Spleen (tissue), 11 donors: ENCODE measurements around the gene NLK. TPM values are rescaled to one million over a fixed set of nuclear protein-coding genes. Genes with fewer than 3 reads are reported as not detected.
"Not testable (repeated sequence)": the region's sequence is repeated elsewhere in the genome, so short reads cannot be mapped to it uniquely, and the experiment has no call there.

ENCODE experiments used
- DNase-seq: peaks from one replicate; pipeline ENCODE4 v3.0.0-alpha.2; 2020
- H3K27ac ChIP-seq, 8 donors: fragments of 200-600 bp; sonication (generic) in 7 of 8; 1 replicate in 4 of 8; 2 replicates in 4 of 8; pipeline versions ENCODE4 v1.5.0 to v1.8.0; 2016 to 2021; ENCODE audit warnings: inconsistent platforms in 4 of 8, mild to moderate bottlenecking in 4 of 8, moderate library complexity in 1 of 8
- H3K27me3 ChIP-seq, 7 donors: fragments of 200-600 bp; sonication (generic) in 6 of 7; replicated peaks in 1 of 7; 1 replicate in 4 of 7; 2 replicates in 3 of 7; pipeline versions ENCODE4 v1.5.0 to v1.8.0; 2016 to 2021; ENCODE audit warnings: inconsistent platforms in 3 of 7, mild to moderate bottlenecking in 1 of 7
- H3K36me3 ChIP-seq, 6 donors: fragments of 200-600 bp; sonication (generic) in 5 of 6; 1 replicate in 4 of 6; 2 replicates in 2 of 6; pipeline versions ENCODE4 v1.5.0 to v1.8.0; 2016 to 2021; ENCODE audit warnings: inconsistent platforms in 2 of 6
- H3K4me1 ChIP-seq, 6 donors: fragments of 200-600 bp; sonication (generic) in 5 of 6; 1 replicate in 3 of 6; 2 replicates in 3 of 6; pipeline versions ENCODE4 v1.5.0 to v1.8.0; 2016 to 2021; ENCODE audit warnings: inconsistent platforms in 3 of 6
- H3K4me3 ChIP-seq, 8 donors: fragments of 200-600 bp; sonication (generic) in 7 of 8; 1 replicate in 4 of 8; 2 replicates in 4 of 8; pipeline versions ENCODE4 v1.5.0 to v1.8.0; 2016 to 2021; ENCODE audit warnings: inconsistent platforms in 4 of 8, mild to moderate bottlenecking in 4 of 8, moderate library complexity in 2 of 8
- H3K9me3 ChIP-seq, 8 donors: fragments of 200-600 bp; sonication (generic) in 7 of 8; 1 replicate in 4 of 8; 2 replicates in 4 of 8; pipeline versions ENCODE4 v1.5.0 to v1.8.0; 2016 to 2021; ENCODE audit warnings: inconsistent platforms in 4 of 8
- CTCF ChIP-seq, 11 experiments: fragments of 200-600 bp in 7 of 11; fragments of 450-650 bp in 4 of 11; sonication (generic) in 4 of 11; IDR thresholded peaks in 8 of 11; conservative IDR thresholded peaks in 3 of 11; 1 replicate in 7 of 11; 2 replicates in 4 of 11; pipeline versions ENCODE4 v1.4.0 to v1.8.0; 2016 to 2021; ENCODE audit warnings: antibody characterized with exemption in 11 of 11, inconsistent platforms in 4 of 11, mild to moderate bottlenecking in 1 of 11
- POLR2A ChIP-seq, 3 donors: fragments of 450-650 bp; IDR thresholded peaks; one replicate each; pipeline ENCODE4 v1.5.1; 2017; ENCODE audit warnings: antibody characterized with exemption in 3 of 3, mild to moderate bottlenecking in 1 of 3
- POLR2AphosphoS5 ChIP-seq, 3 donors: sonication (generic); formaldehyde crosslinking; IDR thresholded peaks; one replicate each; pipeline ENCODE4 v1.5.1; 2017; ENCODE audit warnings: antibody characterized with exemption in 3 of 3
- WGBS, 5 donors: extraction: QIAGEN DNeasy Blood & Tissue Kit in 3 of 5; methylation state at CpG; one replicate each; pipeline versions ENCODE4 v1.1.5 to v1.1.7; 2013 to 2018; 5-methylcytosine and 5-hydroxymethylcytosine counted together
- intact Hi-C: fragments of 100-400 bp; cut with DNase I; formaldehyde crosslinking; loops from one replicate; pipeline ENCODE4 v1.15.0; 2023; ENCODE audit warnings: low total_unique reads
- polyA plus RNA-seq, 3 donors: library from polyadenylated mRNA; stranded (reverse); fragments of 200-250 nt; gene quantifications; one replicate each; pipeline ENCODE4 v1.2.1, GENCODE V29; 2013
- total RNA-seq, 7 donors: library from RNA; depleted of rRNA in 3 of 7; stranded (reverse); fragments of >200 nt in 3 of 7; fragmentation: NEBNext Ultra II Directional in 4 of 7; extraction: Animal tissue kit (Norgen Biotek cat#: 25700) in 4 of 7; gene quantifications; one replicate each; pipeline versions ENCODE4 v1.1.0 to v1.2.1, GENCODE V29; 2016 to 2021
- donor health status: healthy with polysubstance abuse.
- donor health status: DM: no; HTN: no; CAD: no; lungs with moderate emphysema.
- donor health status: DM: no; HTN: no; CAD: no.
- donor health status: Bipolar disorder and iron deficiency.
- donor health status: healthy.
- donor health status: DM: no; HTN: no; CAD: no.
- donor health status: DM: yes; HTN: yes; CAD: no.

NLK gene
- total and polyA plus RNA-seq, 10 donors, result 12.6 to 49.4 (median 34.3) TPM

GRCh38 chr17:28001149-28001548, 41.3 kb upstream of the NLK start:
- Histone ChIP-seq H3K4me1 (no peaks in the 10 kb centered on the region), H3K4me3 (no peak overlapping the region), H3K27me3 (peaks cover 0 to 9% (median 0%) of the 10 kb centered on the region in 7 donors), H3K9me3 (no peaks in the 10 kb centered on the region), H3K27ac (no peak overlapping the region), H3K36me3 (no peaks in the 10 kb centered on the region)
- WGBS, 5 donors, result 69 to 80% (median 74%) methylated on average over 3 of the region's 3 CpGs
- TF ChIP-seq POLR2A (IDR thresholded peaks at IDR 0.05) (no peak), POLR2AphosphoS5 (IDR thresholded peaks at IDR 0.05) (no peak), CTCF (IDR thresholded peaks at IDR 0.05 in 8 of 11, conservative IDR thresholded peaks at IDR 0.05 in 3 of 11) (no peak)
- intact Hi-C loops, result no loop called here
- no peak for DNase-seq

- no peak overlapping the region for H3K4me3 ChIP-seq
- H3K36me3 ChIP-seq, result no peaks in the 10 kb centered on the region
- DNase-seq, result no peak
- no peak overlapping the region for H3K27ac ChIP-seq
- peaks cover 0 to 12% (median 0%) of the 10 kb centered on the region in 7 donors for H3K27me3 ChIP-seq
- no peak for TF ChIP-seq POLR2A (IDR thresholded peaks at IDR 0.05)
- H3K9me3 ChIP-seq, result no peaks in the 10 kb centered on the region
- intact Hi-C loops, result no loop called here
- no peaks in the 10 kb centered on the region for H3K4me1 ChIP-seq
- WGBS, 5 donors, result 70 to 90% (median 80%) methylated on average over 2 of the region's 2 CpGs
Measured at GRCh38 chr17:28004344-28004743, 38.1 kb upstream of the NLK start.

GRCh38 chr17:28007925-28008324, 34.6 kb upstream of the NLK start:
- DNase-seq, intact Hi-C loops, H3K4me1 ChIP-seq, H3K27me3 ChIP-seq, H3K36me3 ChIP-seq, H3K9me3 ChIP-seq, H3K4me3 ChIP-seq, H3K27ac ChIP-seq: not testable (repeated sequence)
- WGBS, 5 donors, result 87 to 95% (median 92%) methylated on average over 4 of the region's 4 CpGs

GRCh38 chr17:28008513-28008912, 34.0 kb upstream of the NLK start:
- no peak overlapping the region for H3K27ac ChIP-seq
- no peaks in the 10 kb centered on the region for H3K9me3 ChIP-seq
- DNase-seq, result no peak
- no peaks in the 10 kb centered on the region for H3K36me3 ChIP-seq
- peaks cover 0 to 4% (median 0%) of the 10 kb centered on the region in 7 donors for H3K27me3 ChIP-seq
- intact Hi-C loops, result no loop called here
- TF ChIP-seq POLR2AphosphoS5 (IDR thresholded peaks at IDR 0.05) (no peak), CTCF (IDR thresholded peaks at IDR 0.05 in 8 of 11, conservative IDR thresholded peaks at IDR 0.05 in 3 of 11) (no peak), POLR2A (IDR thresholded peaks at IDR 0.05) (no peak)
- no peak overlapping the region for H3K4me3 ChIP-seq
- 7 to 29% (median 13%) methylated on average over 2 of the region's 2 CpGs for WGBS, 5 donors
- H3K4me1 ChIP-seq, result no peaks in the 10 kb centered on the region

- Histone ChIP-seq H3K27ac (no peak overlapping the region), H3K9me3 (no peaks in the 10 kb centered on the region), H3K27me3 (peaks cover 0 to 4% (median 0%) of the 10 kb centered on the region in 7 donors), H3K4me1 (no peaks in the 10 kb centered on the region), H3K4me3 (no peak overlapping the region), H3K36me3 (no peaks in the 10 kb centered on the region)
- no peak for DNase-seq
- WGBS, 5 donors, result 21 to 79% (median 72%) methylated on average over 2 of the region's 2 CpGs
- intact Hi-C loops, result no loop called here
- no peak for TF ChIP-seq POLR2A (IDR thresholded peaks at IDR 0.05)
- no peak for TF ChIP-seq POLR2AphosphoS5 (IDR thresholded peaks at IDR 0.05)
- TF ChIP-seq CTCF (IDR thresholded peaks at IDR 0.05 in 8 of 11, conservative IDR thresholded peaks at IDR 0.05 in 3 of 11), result no peak
Measured at GRCh38 chr17:28010406-28010805, 32.1 kb upstream of the NLK start.
